GM12892 (cell line): ENCODE measurements around the gene HESX1.

ENCODE experiments used
- POLR2A ChIP-seq: IDR thresholded peaks from 2 replicates; pipeline ENCODE4 v1.6.1; 2011; ENCODE audit warnings: low read depth, low read length, control low read depth
- POLR2AphosphoS5 ChIP-seq: IDR thresholded peaks from 2 replicates; pipeline ENCODE4 v1.6.1; 2011; ENCODE audit warnings: low read depth, low read length, control low read depth

DNA sequence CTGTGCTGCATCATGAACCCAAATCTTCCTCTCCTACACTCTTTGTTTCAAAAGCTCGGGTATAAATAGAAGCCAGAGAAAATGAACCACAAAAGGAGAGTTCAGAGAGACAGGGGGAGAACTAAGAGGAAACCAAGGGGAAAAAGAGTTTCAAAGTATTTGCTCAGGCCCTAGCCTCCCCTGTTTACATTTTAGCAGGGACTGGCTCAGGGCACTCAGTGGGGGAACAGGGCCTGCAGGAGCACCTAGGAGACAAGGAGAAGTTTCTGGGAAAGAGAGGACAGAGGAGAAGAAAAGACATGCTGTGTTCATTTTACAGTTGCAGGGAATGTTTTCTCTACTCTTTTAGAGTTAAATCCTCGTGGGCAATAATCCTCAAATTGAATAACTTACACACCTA, 26.1 kb downstream of the HESX1 start:
- no peak for TF ChIP-seq POLR2A
- TF ChIP-seq POLR2AphosphoS5: no peak
